ENCODE measurements around the gene GRM8. TPM values are rescaled to one million over a fixed set of nuclear protein-coding genes. Genes with fewer than 3 reads are reported as not detected.

GRM8 gene
- total RNA-seq, 2 experiments from 2014 or later: not detected

GRCh38 chr7:126606331-126606730, 646.4 kb downstream of the GRM8 start:
- ChIA-PET POLR2A (no interaction called here), CTCF (no interaction called here)

- ChIA-PET POLR2A (no interaction called here), CTCF (no interaction called here)
These were observed 647.2 kb downstream of the GRM8 start for GRCh38 chr7:126605553-126605952.

DNA sequence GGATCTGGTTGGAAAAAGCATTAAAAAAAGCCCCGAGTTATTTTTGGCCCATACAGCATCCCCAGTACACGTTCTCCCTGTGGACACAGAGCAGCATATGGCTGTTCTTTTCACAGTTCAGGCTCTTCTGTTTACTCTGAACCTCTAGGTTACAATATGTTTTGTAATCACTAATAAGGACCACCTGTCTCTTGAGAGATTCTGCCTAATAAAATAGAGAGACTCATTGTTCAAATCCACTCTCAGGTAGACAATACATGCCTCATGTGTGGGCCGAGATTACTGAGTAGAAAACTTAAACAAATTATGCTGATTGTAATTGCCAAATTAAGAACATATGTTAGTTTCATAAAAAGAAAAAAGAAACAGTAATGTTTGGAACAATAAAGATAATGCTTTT, 647.7 kb downstream of the GRM8 start:
- CTCF ChIA-PET: no interaction called here
- POLR2A ChIA-PET: no interaction called here

GRCh38 chr7:126589068-126589684, 663.6 kb downstream of the GRM8 start:
- POLR2A ChIA-PET: no interaction called here
- CTCF ChIA-PET: no interaction called here

DNA sequence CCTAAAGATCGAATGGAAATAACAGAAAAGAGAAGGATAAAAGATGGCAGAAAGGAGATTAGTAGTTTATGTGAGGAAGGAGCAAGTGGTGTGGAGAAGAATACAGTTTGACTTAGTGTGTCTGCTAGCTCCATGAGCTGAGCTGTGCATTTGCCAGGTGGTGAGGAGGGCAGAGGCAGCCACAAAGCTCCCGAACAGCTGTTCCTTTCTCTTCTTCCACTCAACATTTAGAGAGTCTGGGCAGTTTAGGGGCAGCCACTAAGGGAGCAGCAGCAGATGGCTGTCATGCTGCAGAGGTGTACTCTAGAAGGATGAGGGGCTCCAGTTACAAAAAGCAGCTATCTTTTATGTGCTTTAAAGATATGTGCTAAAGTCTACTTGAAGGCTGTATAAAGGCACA, 674.4 kb downstream of the GRM8 start:
- POLR2A ChIA-PET: no interaction called here
- CTCF ChIA-PET: no interaction called here

GRCh38 chr7:126574276-126575250, 678.2 kb downstream of the GRM8 start:
- ChIA-PET CTCF (no interaction called here), POLR2A (no interaction called here)

- ChIA-PET POLR2A (no interaction called here), CTCF (no interaction called here)
These were observed 681.9 kb downstream of the GRM8 start for GRCh38 chr7:126570845-126571244.

GRCh38 chr7:126569402-126569801, 683.3 kb downstream of the GRM8 start:
- POLR2A ChIA-PET: no interaction called here

GRCh38 chr7:126557271-126557670, 695.5 kb downstream of the GRM8 start:
- ChIA-PET POLR2A (no interaction called here), CTCF (no interaction called here)

More at GRCh38 chr7:126569402-126569801, 683.3 kb downstream of the GRM8 start:
- CTCF ChIA-PET: interaction anchor here (0.5 kb wide), 1 partner anchor 10 kb away, joined by 5 read pairs; no protein-coding TSS in a partner anchor

GRCh38 chr7:126541406-126541805, 711.3 kb downstream of the GRM8 start:
- CTCF ChIA-PET: no interaction called here
- POLR2A ChIA-PET: no interaction called here

DNA sequence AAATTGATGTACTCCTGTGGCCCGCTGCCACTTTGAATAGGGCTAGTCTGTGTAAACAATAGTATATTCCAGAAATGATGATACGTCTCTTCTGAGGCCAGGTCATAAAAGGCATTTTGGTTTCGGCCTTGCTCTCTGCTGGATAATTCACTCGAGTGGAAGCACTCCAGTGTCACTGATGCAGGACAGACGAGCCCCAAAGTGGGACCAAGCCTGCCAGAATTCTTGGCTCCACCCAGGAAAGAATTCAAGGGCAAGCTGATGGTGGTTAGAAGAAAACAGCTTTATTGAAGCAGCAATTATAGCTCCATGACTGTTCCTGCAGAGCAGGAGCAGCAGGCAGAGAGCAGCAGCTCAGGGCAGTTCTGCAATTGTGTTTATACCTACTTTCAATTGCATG, 717.6 kb downstream of the GRM8 start:
- ChIA-PET POLR2A (no interaction called here), CTCF (no interaction called here)

- ChIA-PET POLR2A (no interaction called here), CTCF (no interaction called here)
These were observed 719.0 kb downstream of the GRM8 start for GRCh38 chr7:126533715-126534114.

DNA sequence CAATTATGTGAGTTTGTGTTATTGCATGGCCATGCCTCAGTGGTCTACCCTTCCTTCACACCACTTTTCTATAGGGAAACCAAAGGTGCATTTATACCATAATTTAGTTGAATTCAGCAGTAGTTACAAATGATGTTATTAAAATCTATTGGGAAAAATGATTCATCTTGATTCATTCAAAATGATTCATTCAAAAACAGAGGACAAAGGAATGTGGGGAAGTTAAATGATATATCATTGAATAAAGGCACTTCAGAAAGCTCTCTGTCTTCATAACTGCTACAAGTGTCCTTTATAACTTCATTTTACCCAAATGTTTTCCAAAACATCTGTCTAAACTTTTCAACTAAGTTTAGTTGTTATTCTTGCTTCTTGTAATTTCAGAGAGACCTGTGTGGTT, 722.9 kb downstream of the GRM8 start:
- CTCF ChIA-PET: no interaction called here
- POLR2A ChIA-PET: no interaction called here

DNA sequence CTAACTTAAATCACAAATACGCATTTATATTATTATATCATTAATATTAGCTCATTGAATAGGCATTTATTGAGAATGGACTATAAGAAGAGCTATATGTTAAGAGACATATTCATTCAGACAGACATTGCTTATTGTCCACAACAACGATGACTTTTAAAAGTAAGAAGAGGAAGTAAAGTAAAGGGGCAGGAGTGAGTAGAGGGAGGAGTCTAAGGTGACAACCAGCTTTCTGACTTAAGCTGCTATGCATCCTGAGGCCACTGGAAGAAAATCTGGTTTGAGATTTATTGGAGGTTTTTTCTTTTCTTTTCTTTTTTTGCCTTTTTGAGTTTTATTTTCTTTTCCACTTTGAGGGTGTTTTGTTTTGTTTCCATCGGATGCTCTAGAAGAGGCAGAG, 723.5 kb downstream of the GRM8 start:
- ChIA-PET CTCF (no interaction called here), POLR2A (no interaction called here)

DNA sequence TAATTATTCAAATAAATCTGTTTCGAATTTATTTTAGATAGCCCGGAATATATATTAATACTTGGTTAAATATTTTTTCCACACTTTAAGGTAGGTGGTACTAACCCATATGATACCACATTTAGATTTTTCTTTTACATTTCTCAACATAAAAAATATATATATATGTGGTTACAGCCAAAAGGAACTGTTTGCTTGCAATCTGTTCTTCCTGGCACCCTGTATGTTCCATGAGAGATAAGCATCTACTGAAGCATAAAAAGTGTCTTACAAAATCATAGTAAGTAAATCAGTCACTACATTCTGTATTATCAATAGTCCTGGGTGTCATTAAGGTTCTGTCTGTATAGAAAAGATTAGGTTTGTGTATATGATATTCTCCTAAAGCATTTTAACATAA, 726.8 kb downstream of the GRM8 start:
- POLR2A ChIA-PET: no interaction called here

DNA sequence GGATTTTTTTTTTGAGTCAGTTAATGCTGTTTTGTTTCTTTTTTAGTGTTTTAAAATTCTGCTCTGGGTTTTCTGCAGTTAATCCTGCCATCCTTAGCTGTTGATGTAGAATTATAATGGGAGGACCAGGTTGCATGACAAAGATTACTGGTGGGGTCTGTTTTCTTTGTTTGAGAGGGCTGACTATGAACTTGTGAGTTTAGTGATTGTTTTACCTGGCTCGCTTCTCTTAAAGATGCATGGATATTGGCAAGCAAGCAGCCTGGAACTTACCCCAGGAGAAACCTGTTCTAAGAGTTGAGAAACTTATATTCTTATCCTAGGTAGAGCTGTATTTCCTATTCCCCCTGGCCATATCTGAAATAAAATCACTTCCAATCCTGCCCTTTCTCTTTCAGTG, 727.8 kb downstream of the GRM8 start:
- ChIA-PET POLR2A (no interaction called here), CTCF (no interaction called here)

More for the DNA sequence above, 726.8 kb downstream of the GRM8 start:
- CTCF ChIA-PET: no interaction called here

- POLR2A ChIA-PET: no interaction called here
- CTCF ChIA-PET: no interaction called here
These were observed 741.7 kb downstream of the GRM8 start for GRCh38 chr7:126511046-126511445.

DNA sequence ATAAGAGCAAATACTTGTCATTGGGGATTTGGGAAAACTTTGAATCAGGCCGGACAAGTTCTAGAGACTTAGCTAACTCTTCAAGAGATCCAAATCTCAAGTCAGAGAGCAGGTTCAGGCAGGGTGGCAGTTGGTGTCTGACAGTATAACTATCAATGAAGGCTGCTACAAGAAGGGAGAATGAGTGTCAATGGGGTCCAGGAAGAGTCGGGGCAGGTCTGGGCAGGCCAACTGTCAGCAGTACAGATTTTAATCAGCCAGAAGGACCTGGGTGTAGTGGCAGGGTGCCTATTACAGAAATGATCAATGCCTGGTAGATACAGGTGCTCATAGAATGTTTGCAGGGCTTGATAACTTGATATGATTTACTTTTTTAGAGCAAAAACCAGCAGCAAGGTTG, 751.1 kb downstream of the GRM8 start:
- CTCF ChIA-PET: no interaction called here
- POLR2A ChIA-PET: no interaction called here

- POLR2A ChIA-PET: no interaction called here
These were observed 753.3 kb downstream of the GRM8 start for GRCh38 chr7:126499481-126499880.

DNA sequence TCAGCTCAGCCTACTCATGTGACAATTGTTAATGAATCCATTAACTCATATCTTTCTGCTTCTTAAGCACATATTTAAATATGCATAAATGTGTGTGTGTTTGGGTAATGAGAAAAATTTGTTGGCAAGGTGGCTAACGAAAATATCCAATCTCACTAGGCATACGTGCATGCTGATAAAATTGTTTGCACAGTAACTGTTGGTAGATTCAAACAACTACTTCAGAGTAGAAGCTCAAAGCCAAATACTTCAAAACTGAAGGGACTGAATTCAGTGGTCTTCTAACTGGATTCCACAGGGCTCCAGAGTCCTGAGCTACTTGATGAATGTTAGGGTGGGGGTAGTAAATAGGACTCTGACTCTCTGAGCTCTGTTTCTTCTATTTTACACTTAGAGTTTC, 757.0 kb downstream of the GRM8 start:
- CTCF ChIA-PET: no interaction called here
- POLR2A ChIA-PET: no interaction called here

More at GRCh38 chr7:126499481-126499880, 753.3 kb downstream of the GRM8 start:
- CTCF ChIA-PET: no interaction called here

GRCh38 chr7:126495001-126495400, 757.7 kb downstream of the GRM8 start:
- ChIA-PET CTCF (no interaction called here), POLR2A (no interaction called here)

GRCh38 chr7:126493801-126494200, 758.9 kb downstream of the GRM8 start:
- CTCF ChIA-PET: no interaction called here
- POLR2A ChIA-PET: no interaction called here
